Measurements from ENCODE around the gene BMP6. TPM values are rescaled to one million over a fixed set of nuclear protein-coding genes. Genes with fewer than 3 reads are reported as not detected.

Gene BMP6
- total and polyA plus RNA-seq, 11 donors = 1.1 to 5.1 (median 2.7) TPM

DNA sequence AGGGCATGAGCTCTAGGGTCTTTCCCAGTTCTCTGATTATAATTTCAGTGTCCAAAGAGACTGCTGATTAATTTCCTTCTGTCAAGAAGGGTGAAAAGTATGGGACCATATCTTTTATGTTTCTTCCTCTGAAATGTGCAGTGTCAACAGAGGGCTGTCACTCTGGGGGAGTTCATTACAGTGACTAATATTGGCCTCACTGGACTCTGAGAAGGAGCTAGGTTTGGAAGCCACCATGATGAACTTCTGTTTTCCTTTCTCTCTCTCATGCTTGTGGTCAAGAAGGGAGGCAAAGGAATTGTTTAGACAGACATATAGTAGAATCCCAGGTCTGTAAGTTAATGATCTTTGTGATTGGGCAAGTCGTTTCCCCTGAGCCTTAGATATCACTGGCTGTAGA lies 41.8 kb upstream of the BMP6 start:
- peaks cover 0 to 32% (median 0%) of the 10 kb centered on the region in 9 donors for H3K27me3 ChIP-seq
- no peaks in the 10 kb centered on the region for H3K36me3 ChIP-seq
- no peaks in the 10 kb centered on the region for H3K9me3 ChIP-seq
- WGBS, 4 donors = 44 to 56% (median 55%) methylated on average over 1 of the region's 1 CpG
- intact Hi-C loops (cut with DNase I) = no loop called here
- H3K27ac ChIP-seq = no peak overlapping the region
- no peak overlapping the region for H3K4me3 ChIP-seq
- no peaks in the 10 kb centered on the region for H3K4me1 ChIP-seq
- TF ChIP-seq, protein P1, sequence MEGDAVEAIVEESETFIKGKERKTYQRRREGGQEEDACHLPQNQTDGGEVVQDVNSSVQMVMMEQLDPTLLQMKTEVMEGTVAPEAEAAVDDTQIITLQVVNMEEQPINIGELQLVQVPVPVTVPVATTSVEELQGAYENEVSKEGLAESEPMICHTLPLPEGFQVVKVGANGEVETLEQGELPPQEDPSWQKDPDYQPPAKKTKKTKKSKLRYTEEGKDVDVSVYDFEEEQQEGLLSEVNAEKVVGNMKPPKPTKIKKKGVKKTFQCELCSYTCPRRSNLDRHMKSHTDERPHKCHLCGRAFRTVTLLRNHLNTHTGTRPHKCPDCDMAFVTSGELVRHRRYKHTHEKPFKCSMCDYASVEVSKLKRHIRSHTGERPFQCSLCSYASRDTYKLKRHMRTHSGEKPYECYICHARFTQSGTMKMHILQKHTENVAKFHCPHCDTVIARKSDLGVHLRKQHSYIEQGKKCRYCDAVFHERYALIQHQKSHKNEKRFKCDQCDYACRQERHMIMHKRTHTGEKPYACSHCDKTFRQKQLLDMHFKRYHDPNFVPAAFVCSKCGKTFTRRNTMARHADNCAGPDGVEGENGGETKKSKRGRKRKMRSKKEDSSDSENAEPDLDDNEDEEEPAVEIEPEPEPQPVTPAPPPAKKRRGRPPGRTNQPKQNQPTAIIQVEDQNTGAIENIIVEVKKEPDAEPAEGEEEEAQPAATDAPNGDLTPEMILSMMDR (IDR thresholded peaks at IDR 0.05) = no peak
- ATAC-seq (no peak), DNase-seq (no peak)

DNA sequence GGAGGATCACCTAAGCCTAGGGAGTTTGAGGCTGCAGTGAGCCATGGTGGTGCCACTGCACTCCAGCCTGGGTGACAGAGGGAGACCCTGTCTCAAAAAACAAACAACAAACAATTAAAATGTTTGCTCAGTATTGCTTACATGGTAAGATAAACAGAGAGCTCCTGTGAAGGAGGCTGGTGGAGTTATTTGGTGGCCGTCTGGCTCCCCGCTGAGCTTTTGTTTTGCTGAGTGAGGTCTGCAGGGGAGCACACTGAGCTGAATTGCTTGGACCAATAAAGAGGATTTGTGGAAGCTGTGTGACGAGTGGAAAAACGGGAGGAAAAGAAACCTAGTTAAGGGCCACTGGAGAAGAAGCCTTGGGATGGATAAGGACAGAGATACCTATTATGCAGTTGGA lies 41.1 kb upstream of the BMP6 start:
- H3K9me3 ChIP-seq = no peaks in the 10 kb centered on the region
- TF ChIP-seq POLR2A (IDR thresholded peaks at IDR 0.05) = no peak
- no peaks in the 10 kb centered on the region for H3K36me3 ChIP-seq
- no peaks in the 10 kb centered on the region for H3K4me1 ChIP-seq
- ATAC-seq = no peak
- WGBS, 4 donors = 66 to 75% (median 70%) methylated on average over 4 of the region's 4 CpGs
- DNase-seq = no peak
- H3K27ac ChIP-seq = no peak overlapping the region
- no peak overlapping the region for H3K4me3 ChIP-seq
- peaks cover 0 to 32% (median 0%) of the 10 kb centered on the region in 9 donors for H3K27me3 ChIP-seq
- intact Hi-C loops (cut with DNase I) = no loop called here

GRCh38 chr6:7685276-7685675 lies 40.6 kb upstream of the BMP6 start:
- Histone ChIP-seq H3K36me3 (no peaks in the 10 kb centered on the region), H3K9me3 (no peaks in the 10 kb centered on the region), H3K4me1 (no peaks in the 10 kb centered on the region), H3K27me3 (peaks cover 0 to 32% (median 0%) of the 10 kb centered on the region in 9 donors), H3K27ac (no peak overlapping the region), H3K4me3 (no peak overlapping the region)
- no peak for DNase-seq
- no peak for ATAC-seq
- TF ChIP-seq, protein P1 (IDR thresholded peaks at IDR 0.05) = no peak
- no peak for TF ChIP-seq POLR2A (IDR thresholded peaks at IDR 0.05)
- WGBS, 4 donors = 63 to 83% (median 70%) methylated on average over 1 of the region's 1 CpG
- intact Hi-C loops (cut with DNase I) = no loop called here

DNA sequence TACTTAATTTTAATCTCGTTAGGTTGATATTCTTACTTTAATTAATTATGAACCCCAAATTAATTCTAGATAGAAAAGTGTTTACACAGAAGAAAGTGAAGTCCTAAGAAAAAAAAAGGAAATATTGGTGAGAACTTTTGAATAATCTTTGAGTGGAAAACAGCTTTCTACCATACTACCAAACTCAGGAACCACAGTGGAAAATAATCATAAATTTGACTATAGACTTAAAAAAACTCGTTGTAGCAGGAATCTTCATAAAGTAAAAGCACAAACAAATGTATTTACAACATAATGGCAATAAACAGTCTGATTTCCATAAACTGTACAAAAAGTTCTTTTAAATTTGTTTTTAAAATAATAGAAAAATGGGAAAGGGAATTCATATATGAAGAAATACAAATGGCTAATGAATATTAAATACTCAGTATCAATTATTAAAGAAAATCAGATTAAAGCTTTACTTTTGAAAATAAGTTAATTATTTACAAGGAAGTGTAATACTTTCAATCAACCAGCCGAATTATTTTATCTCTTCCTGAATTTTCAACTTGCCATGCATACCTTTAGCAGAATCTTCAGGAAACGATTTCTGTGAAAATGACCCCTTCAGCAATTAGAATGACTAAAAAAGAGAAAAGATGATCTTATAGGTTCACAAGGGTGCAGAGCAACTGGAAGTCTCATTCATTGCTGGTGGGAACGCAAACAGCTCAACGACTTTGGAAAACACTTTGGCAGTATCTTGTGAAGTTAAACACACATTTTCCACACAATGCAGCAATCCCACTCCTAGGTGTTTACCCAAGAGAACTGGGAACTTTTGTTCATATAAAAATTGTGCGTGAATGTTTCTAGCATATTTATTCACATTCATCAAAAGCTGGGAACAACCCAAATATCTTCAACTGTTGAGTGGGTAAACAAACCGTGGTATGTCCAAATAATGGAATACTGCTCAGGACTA lies 38.5 kb upstream of the BMP6 start:
- Histone ChIP-seq H3K27me3 (peaks cover 0 to 38% (median 3%) of the 10 kb centered on the region in 9 donors), H3K27ac (no peak overlapping the region), H3K36me3 (no peaks in the 10 kb centered on the region), H3K4me1 (peaks cover 0 to 2% (median 0%) of the 10 kb centered on the region in 12 donors), H3K4me3 (no peak overlapping the region), H3K9me3 (no peaks in the 10 kb centered on the region)
- intact Hi-C loops (cut with DNase I) = no loop called here
- no peak for TF ChIP-seq POLR2A (IDR thresholded peaks at IDR 0.05)
- TF ChIP-seq, protein P1 (IDR thresholded peaks at IDR 0.05) = no peak
- ATAC-seq = no peak
- no peak for DNase-seq
- 76 to 83% (median 80%) methylated on average over 8 of the region's 8 CpGs for WGBS, 4 donors

All from heart left ventricle (tissue), 16 donors.